GM12878 (cell line): ENCODE measurements around the gene NEBL. TPM values are rescaled to one million over a fixed set of nuclear protein-coding genes. Genes with fewer than 3 reads are reported as not detected.

Experiments used
- ATAC-seq: fragments of 200-7000 bp; cut with Tn5 transposase; 3 replicates; pipeline ENCODE4 v1.9.1; 2020; ENCODE audit warnings: mild to moderate bottlenecking, moderate library complexity
- BruUV-seq: library from RNA; stranded (reverse); fragments of 400-500 nt; replicated peaks from 2 replicates; lab custom pipeline; 2021; lab: Mats Ljungman, UMichigan
- CTCF ChIA-PET: fragments of 300-600 bp; sonication (Branson Sonifier 250); formaldehyde crosslinking; extraction: SDS; loops from one replicate; lab custom pipeline; 2021; ENCODE audit warnings: inconsistent platforms; lab: Yijun Ruan, JAX
- POLR2A ChIA-PET: fragments of 350-600 bp; formaldehyde crosslinking; extraction: SDS; loops from one replicate; lab custom pipeline; 2021; ENCODE audit warnings: inconsistent platforms; lab: Charles Lee
- RAD21 ChIA-PET: fragments of 300-600 bp; sonication (Branson Sonifier 250); formaldehyde crosslinking; loops from one replicate; lab custom pipeline; 2023; ENCODE audit warnings: antibody characterized with exemption; ENCODE audit not compliant: unreplicated experiment; lab: Charles Lee
- SMC1A ChIA-PET: fragments of 300-600 bp; sonication (Branson Sonifier 250); formaldehyde crosslinking; loops from one replicate; lab custom pipeline; 2023; ENCODE audit not compliant: unreplicated experiment, uncharacterized antibody; lab: Charles Lee
- DNase-seq: peaks from one replicate; pipeline ENCODE4 v3.0.0-alpha.2; 2011; ENCODE audit warnings: low read depth, low spot score
- FAIRE-seq: peaks from 3 replicates; lab custom pipeline; 2011; peaks lifted over from hg19 to GRCh38; lab: Jason Lieb, UNC
- H2AFZ ChIP-seq: 2 replicates; pipeline ENCODE4 v1.6.0; 2011; ENCODE audit warnings: low read depth, low read length, control low read depth; ENCODE audit not compliant: control insufficient read depth
- H3K27ac ChIP-seq: 2 replicates; pipeline ENCODE4 v1.5.1; 2011; ENCODE audit warnings: control low read depth; ENCODE audit not compliant: control insufficient read depth, insufficient read depth
- H3K27me3 ChIP-seq, 2 experiments: replicated peaks in 1 of 2; 2 replicates each; pipeline versions ENCODE4 v1.6.0 to v1.6.1; 2011; ENCODE audit warnings: low read length in 1 of 2; ENCODE audit not compliant: control insufficient read depth in 2 of 2, insufficient read depth in 2 of 2
- H3K36me3 ChIP-seq, 2 experiments: 2 replicates each; pipeline ENCODE4 v1.5.1; 2011; ENCODE audit warnings: low read length in 1 of 2; ENCODE audit not compliant: control insufficient read depth in 2 of 2, insufficient read depth in 2 of 2
- H3K4me1 ChIP-seq: 2 replicates; pipeline ENCODE4 v1.6.1; 2011; ENCODE audit warnings: mild to moderate bottlenecking, low read length, moderate library complexity, mixed read lengths; ENCODE audit not compliant: control insufficient read depth, insufficient read depth
- H3K4me2 ChIP-seq: 2 replicates; pipeline ENCODE4 v1.6.0; 2011; ENCODE audit warnings: control low read depth; ENCODE audit not compliant: control insufficient read depth, insufficient read depth
- H3K4me3 ChIP-seq: fragments of 200-600 bp; sonication (generic); 2 replicates; pipeline ENCODE4 v1.5.1; 2016
- H3K79me2 ChIP-seq: 2 replicates; pipeline ENCODE4 v1.6.0; 2011; ENCODE audit warnings: low read length; ENCODE audit not compliant: control insufficient read depth, insufficient read depth
- H3K9ac ChIP-seq: 2 replicates; pipeline ENCODE4 v1.8.0; 2011; ENCODE audit warnings: low read length, control low read depth, mixed read lengths; ENCODE audit not compliant: control insufficient read depth, insufficient read depth
- H3K9me3 ChIP-seq: replicated peaks from 3 replicates; pipeline ENCODE4 v1.5.1; 2011; ENCODE audit warnings: mild to moderate bottlenecking, low read length; ENCODE audit not compliant: control insufficient read depth, insufficient read depth
- H4K20me1 ChIP-seq: 2 replicates; pipeline ENCODE4 v1.6.0; 2011; ENCODE audit not compliant: control insufficient read depth, insufficient read depth
- CBX5 ChIP-seq: sonication (generic); IDR thresholded peaks from 2 replicates; pipeline ENCODE4 v1.6.1; 2016; ENCODE audit warnings: low read depth, moderate library complexity, mild to moderate bottlenecking, inconsistent platforms
- CHD4 ChIP-seq: fragments of 200-600 bp; sonication (generic); IDR thresholded peaks from 2 replicates; pipeline ENCODE4 v1.6.1; 2016; ENCODE audit warnings: mild to moderate bottlenecking
- FOS ChIP-seq: IDR thresholded peaks from 3 replicates; pipeline ENCODE4 v1.6.1; 2011; ENCODE audit warnings: borderline replicate concordance; ENCODE audit not compliant: insufficient read length; ENCODE audit errors: extremely low read depth
- KLF5 ChIP-seq: fragments of 450-650 bp; IDR thresholded peaks from 2 replicates; pipeline ENCODE4 v1.6.1; 2014; ENCODE audit warnings: mild to moderate bottlenecking; ENCODE audit not compliant: partially characterized antibody
- MTA2 ChIP-seq: fragments of 450-650 bp; IDR thresholded peaks from 2 replicates; pipeline ENCODE4 v1.6.1; 2016; ENCODE audit warnings: low read depth, mild to moderate bottlenecking, moderate library complexity
- MYC ChIP-seq: IDR thresholded peaks from 2 replicates; pipeline ENCODE4 v1.6.1; 2011; ENCODE audit warnings: mild to moderate bottlenecking, low read length, moderate library complexity, inconsistent platforms; ENCODE audit not compliant: insufficient read depth, insufficient replicate concordance, insufficient read length, severe bottlenecking
- PAX5 ChIP-seq: IDR thresholded peaks from 2 replicates; pipeline ENCODE4 v1.6.1; 2011; ENCODE audit warnings: low read depth, low read length, borderline replicate concordance
- POLR2AphosphoS2 ChIP-seq: IDR thresholded peaks from 2 replicates; pipeline ENCODE4 v1.6.1; 2011; ENCODE audit warnings: low read depth, mild to moderate bottlenecking, low read length, improper control_type of control experiment, moderate library complexity
- RAD21 ChIP-seq: IDR thresholded peaks from 2 replicates; pipeline ENCODE4 v1.6.1; 2011; ENCODE audit warnings: mild to moderate bottlenecking, low read depth, low read length, moderate library complexity; ENCODE audit not compliant: insufficient read depth
- SIX5 ChIP-seq: IDR thresholded peaks from 2 replicates; pipeline ENCODE4 v1.6.1; 2011; ENCODE audit warnings: mild to moderate bottlenecking, low read depth, low read length, moderate library complexity; ENCODE audit not compliant: severe bottlenecking
- STAT3 ChIP-seq: IDR thresholded peaks from 2 replicates; pipeline ENCODE4 v1.6.1; 2011; ENCODE audit warnings: low read depth, low read length, improper control_type of control experiment
- SUPT20H ChIP-seq: IDR thresholded peaks from 2 replicates; pipeline ENCODE4 v1.6.1; 2011; ENCODE audit warnings: low read depth, mild to moderate bottlenecking, low read length, moderate library complexity, borderline replicate concordance; ENCODE audit not compliant: control insufficient read depth
- WGBS: methylation state at CpG from one replicate; pipeline ENCODE4 v1.1.6; 2016; ENCODE audit warnings: low lambda C conversion rate; ENCODE audit not compliant: insufficient replicate concordance, insufficient coverage; ENCODE audit errors: missing lambda C conversion rate; 5-methylcytosine and 5-hydroxymethylcytosine counted together
- in situ Hi-C: fragments of 300-500 bp; cut with MboI; formaldehyde crosslinking; loops from 9 replicates; pipeline ENCODE4 v1.14.3; 2018; ENCODE audit warnings: mixed read lengths
- intact Hi-C: fragments of 100-400 bp; cut with micrococcal nuclease; formaldehyde crosslinking; loops from one replicate; pipeline ENCODE4 v1.14.2; 2022; ENCODE audit not compliant: unreplicated experiment
- polyA plus RNA-seq, 11 experiments: library from polyadenylated mRNA; depleted of rRNA in 4 of 11; unstranded in 6 of 11; stranded (reverse) in 5 of 11; fragments of >200 nt; fragmentation: Nextera tagmentation in 4 of 11; fragmentation: Illumina TruSeq in 1 of 11; extraction: Ambion mirVana in 4 of 11; extraction: Trizol in 1 of 11; gene quantifications; 1 replicate in 1 of 11; 2 replicates in 10 of 11; pipeline versions ENCODE4 v1.2.1 to v1.2.3, GENCODE V29; 2011 to 2016; ENCODE audit warnings: inconsistent platforms in 2 of 11, missing spikeins in 2 of 11, low read depth in 1 of 11
- total RNA-seq, 4 experiments: library from RNA; depleted of rRNA in 3 of 4; stranded (reverse); fragments of >200 nt in 3 of 4; fragmentation: Illumina TruSeq in 1 of 4; extraction: Trizol in 1 of 4; gene quantifications; 2 replicates each; pipeline versions ENCODE4 v1.2.1 to v1.2.3, GENCODE V29; 2013 to 2021
- TF ChIP-seq, protein P1 (sequence below): fragments of 450-650 bp; IDR thresholded peaks from 2 replicates; pipeline ENCODE4 v1.6.1; 2017; ENCODE audit warnings: mild to moderate bottlenecking, moderate library complexity
- TF ChIP-seq, protein P2 (sequence below): fragments of 450-650 bp; conservative IDR thresholded peaks from 2 replicates; pipeline ENCODE4 v1.6.1; 2017; ENCODE audit warnings: mild to moderate bottlenecking, moderate library complexity
- TF ChIP-seq, protein P3 (sequence below): IDR thresholded peaks from 2 replicates; pipeline ENCODE4 v1.6.1; 2012; ENCODE audit warnings: low read depth, low read length, improper control_type of control experiment

Gene NEBL
- total and polyA plus RNA-seq, 10 of the 15 experiments (the other 5 are each of a cell fraction or from before 2014, with no cell fraction given): 0.04 to 0.56 (median 0.11) TPM; not detected in 6

DNA sequence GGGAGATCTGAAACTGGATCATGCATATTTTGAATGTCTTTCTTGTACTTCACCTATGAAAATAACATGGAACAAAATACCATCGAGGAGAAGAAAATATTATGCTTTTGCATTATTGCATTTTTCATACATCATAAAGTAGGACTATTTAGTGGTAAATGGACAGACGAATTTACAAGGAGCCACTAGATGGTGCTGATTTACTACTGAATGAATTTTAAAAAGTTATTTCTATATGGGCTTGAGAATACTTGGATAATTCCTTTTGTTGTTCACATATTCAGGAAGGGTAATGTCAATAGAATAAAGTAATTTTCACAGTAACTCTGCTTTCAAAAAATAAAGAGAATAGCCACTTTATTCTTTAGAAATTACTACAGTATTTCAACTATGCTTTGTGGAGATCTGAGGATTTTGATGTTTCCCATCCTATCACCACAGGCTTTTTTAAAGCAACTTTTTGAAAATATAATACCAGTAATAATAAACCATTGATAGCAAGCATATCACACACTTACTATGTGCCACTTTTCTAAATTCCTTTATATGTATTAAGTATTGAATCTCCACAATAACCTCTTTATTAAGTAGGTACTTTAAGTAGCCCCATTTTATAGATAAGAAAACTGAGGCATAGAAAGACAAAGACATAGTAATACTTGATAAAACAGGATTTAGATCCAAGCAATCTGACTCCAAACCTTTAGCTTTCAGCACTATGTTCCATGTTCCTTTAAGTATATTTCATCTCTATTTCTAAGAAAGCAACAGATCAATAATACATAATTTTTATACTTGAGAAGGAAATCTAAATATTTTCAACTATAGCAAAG is 38.6 kb downstream of the NEBL start:
- Histone ChIP-seq H3K9ac (no peak overlapping the region), H4K20me1 (no peaks in the 10 kb centered on the region), H3K79me2 (no peaks in the 10 kb centered on the region), H3K27ac (no peak overlapping the region), H3K9me3 (no peaks in the 10 kb centered on the region), H3K36me3 (no peaks in the 10 kb centered on the region), H3K4me1 (no peaks in the 10 kb centered on the region), H2AFZ (no peak overlapping the region), H3K4me2 (no peak overlapping the region), H3K4me3 (no peak overlapping the region), H3K27me3 (no peaks in the 10 kb centered on the region)
- DNase-seq: no peak
- POLR2A ChIA-PET: no interaction called here
- ATAC-seq: peak; percentile 49; the same call in 2 of the 3 replicates
- FAIRE-seq: peak; percentile 81
- in situ Hi-C loops: loop anchor here (25.0 kb wide), 2 partner anchors 404 to 879 kb away; no protein-coding TSS in a partner anchor
- 0% methylated on average over 2 of the region's 2 CpGs for WGBS
- no TSS peak for BruUV-seq
- CTCF ChIA-PET: interaction anchor here (3.0 kb wide), 1 partner anchor 162 kb away, joined by 11 read pairs; no protein-coding TSS in a partner anchor
- intact Hi-C loops: loop anchor here (1.0 to 10.0 kb wide), 4 partner anchors 162 to 1044 kb away; partner anchors contain the start of gene PLXDC2
- SMC1A ChIA-PET: no interaction called here
- RAD21 ChIA-PET: interaction anchor here (1.0 to 1.2 kb wide), 2 partner anchors 13 to 162 kb away, joined by 3 read pairs; no protein-coding TSS in a partner anchor
- TF ChIP-seq POLR2AphosphoS2 (no peak), STAT3 (no peak), FOS (no peak), CHD4 (no peak), MTA2 (no peak), CBX5 (no peak), PAX5 (no peak), RAD21 (peak; percentile 67), SIX5 (no peak), MYC (no peak), KLF5 (no peak), SUPT20H (no peak)
- TF ChIP-seq, protein P1, sequence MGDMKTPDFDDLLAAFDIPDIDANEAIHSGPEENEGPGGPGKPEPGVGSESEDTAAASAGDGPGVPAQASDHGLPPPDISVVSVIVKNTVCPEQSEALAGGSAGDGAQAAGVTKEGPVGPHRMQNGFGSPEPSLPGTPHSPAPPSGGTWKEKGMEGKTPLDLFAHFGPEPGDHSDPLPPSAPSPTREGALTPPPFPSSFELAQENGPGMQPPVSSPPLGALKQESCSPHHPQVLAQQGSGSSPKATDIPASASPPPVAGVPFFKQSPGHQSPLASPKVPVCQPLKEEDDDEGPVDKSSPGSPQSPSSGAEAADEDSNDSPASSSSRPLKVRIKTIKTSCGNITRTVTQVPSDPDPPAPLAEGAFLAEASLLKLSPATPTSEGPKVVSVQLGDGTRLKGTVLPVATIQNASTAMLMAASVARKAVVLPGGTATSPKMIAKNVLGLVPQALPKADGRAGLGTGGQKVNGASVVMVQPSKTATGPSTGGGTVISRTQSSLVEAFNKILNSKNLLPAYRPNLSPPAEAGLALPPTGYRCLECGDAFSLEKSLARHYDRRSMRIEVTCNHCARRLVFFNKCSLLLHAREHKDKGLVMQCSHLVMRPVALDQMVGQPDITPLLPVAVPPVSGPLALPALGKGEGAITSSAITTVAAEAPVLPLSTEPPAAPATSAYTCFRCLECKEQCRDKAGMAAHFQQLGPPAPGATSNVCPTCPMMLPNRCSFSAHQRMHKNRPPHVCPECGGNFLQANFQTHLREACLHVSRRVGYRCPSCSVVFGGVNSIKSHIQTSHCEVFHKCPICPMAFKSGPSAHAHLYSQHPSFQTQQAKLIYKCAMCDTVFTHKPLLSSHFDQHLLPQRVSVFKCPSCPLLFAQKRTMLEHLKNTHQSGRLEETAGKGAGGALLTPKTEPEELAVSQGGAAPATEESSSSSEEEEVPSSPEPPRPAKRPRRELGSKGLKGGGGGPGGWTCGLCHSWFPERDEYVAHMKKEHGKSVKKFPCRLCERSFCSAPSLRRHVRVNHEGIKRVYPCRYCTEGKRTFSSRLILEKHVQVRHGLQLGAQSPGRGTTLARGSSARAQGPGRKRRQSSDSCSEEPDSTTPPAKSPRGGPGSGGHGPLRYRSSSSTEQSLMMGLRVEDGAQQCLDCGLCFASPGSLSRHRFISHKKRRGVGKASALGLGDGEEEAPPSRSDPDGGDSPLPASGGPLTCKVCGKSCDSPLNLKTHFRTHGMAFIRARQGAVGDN: no peak
- TF ChIP-seq, protein P2, sequence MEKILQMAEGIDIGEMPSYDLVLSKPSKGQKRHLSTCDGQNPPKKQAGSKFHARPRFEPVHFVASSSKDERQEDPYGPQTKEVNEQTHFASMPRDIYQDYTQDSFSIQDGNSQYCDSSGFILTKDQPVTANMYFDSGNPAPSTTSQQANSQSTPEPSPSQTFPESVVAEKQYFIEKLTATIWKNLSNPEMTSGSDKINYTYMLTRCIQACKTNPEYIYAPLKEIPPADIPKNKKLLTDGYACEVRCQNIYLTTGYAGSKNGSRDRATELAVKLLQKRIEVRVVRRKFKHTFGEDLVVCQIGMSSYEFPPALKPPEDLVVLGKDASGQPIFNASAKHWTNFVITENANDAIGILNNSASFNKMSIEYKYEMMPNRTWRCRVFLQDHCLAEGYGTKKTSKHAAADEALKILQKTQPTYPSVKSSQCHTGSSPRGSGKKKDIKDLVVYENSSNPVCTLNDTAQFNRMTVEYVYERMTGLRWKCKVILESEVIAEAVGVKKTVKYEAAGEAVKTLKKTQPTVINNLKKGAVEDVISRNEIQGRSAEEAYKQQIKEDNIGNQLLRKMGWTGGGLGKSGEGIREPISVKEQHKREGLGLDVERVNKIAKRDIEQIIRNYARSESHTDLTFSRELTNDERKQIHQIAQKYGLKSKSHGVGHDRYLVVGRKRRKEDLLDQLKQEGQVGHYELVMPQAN: no peak
- TF ChIP-seq, protein P3, sequence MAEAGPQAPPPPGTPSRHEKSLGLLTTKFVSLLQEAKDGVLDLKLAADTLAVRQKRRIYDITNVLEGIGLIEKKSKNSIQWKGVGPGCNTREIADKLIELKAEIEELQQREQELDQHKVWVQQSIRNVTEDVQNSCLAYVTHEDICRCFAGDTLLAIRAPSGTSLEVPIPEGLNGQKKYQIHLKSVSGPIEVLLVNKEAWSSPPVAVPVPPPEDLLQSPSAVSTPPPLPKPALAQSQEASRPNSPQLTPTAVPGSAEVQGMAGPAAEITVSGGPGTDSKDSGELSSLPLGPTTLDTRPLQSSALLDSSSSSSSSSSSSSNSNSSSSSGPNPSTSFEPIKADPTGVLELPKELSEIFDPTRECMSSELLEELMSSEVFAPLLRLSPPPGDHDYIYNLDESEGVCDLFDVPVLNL: no peak
